Measurements from ENCODE around the gene EFNA3. TPM values are rescaled to one million over a fixed set of nuclear protein-coding genes. Genes with fewer than 3 reads are reported as not detected.

The EFNA3 gene
- total and polyA plus RNA-seq, 11 donors, result 0.20 to 2.4 (median 0.61) TPM

- DNase-seq (no peak), ATAC-seq (no peak)
- intact Hi-C loops (cut with DNase I), result no loop called here
- 36 to 60% (median 40%) methylated on average over 1 of the region's 1 CpG for WGBS, 4 donors
- H3K27ac ChIP-seq, result peak overlapping the region; percentile 90 to 99 (median 98)
- H3K4me1 ChIP-seq, result peaks cover 21 to 79% (median 63%) of the 10 kb centered on the region in 12 donors
- TF ChIP-seq POLR2A (IDR thresholded peaks at IDR 0.05) (peak in 1 of 2 donors; percentile 2), CTCF (IDR thresholded peaks at IDR 0.05) (no peak)
- H3K27me3 ChIP-seq, result peaks cover 0 to 7% (median 0%) of the 10 kb centered on the region in 9 donors
- H3K36me3 ChIP-seq, result peaks cover 0 to 57% (median 39%) of the 10 kb centered on the region in 9 donors
- peak overlapping the region in 7 of 12 donors; percentile 57 to 86 (median 66) for H3K4me3 ChIP-seq
- H3K9me3 ChIP-seq, result no peaks in the 10 kb centered on the region
Observed at GRCh38 chr1:155134322-155134721, 55.7 kb downstream of the EFNA3 start.

DNA sequence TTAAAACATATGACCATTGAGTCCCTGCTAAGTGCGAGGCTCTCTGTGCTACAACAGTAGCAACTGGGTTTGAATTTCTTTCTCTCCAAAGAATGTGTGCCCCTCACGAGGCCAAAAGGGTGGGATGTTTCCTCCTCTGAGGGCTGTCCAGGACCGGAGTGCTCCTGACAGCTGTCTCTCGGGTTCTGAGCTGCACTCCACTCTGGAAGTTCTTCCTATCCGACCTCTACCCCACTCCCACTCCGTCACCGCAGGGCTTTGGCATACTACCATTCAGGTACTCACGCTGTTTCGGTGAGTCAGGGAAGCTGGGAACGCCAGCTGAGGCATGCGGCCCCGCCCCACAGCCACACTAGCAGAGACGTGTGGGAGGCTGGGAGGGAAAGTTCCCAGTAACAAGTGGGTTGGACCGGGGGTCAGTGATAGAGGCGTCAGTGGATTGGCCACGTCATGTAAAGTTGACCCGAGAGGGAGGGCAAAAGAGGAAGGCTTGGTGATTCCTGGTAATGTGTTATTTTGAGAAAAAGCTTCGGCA lies 56.3 kb downstream of the EFNA3 start:
- Histone ChIP-seq H3K4me3 (peak overlapping the region in 11 of 12 donors; percentile 47 to 86 (median 60)), H3K36me3 (peaks cover 0 to 53% (median 39%) of the 10 kb centered on the region in 9 donors), H3K27me3 (peaks cover 0 to 2% (median 0%) of the 10 kb centered on the region in 9 donors), H3K27ac (peak overlapping the region; percentile 90 to 99 (median 98)), H3K9me3 (no peaks in the 10 kb centered on the region), H3K4me1 (peaks cover 21 to 85% (median 67%) of the 10 kb centered on the region in 12 donors)
- ATAC-seq (peak; percentile 61 to 86 (median 81)), DNase-seq (peak; percentile 86 to 96 (median 90))
- 4 to 7% (median 6%) methylated on average over 18 of the region's 18 CpGs for WGBS, 4 donors
- intact Hi-C loops (cut with DNase I), result loop anchor here in 1 of 10 donors (5.0 kb wide), 1 partner anchor 37 kb away; the partner anchor contains the start of genes KRTCAP2 and TRIM46
- TF ChIP-seq POLR2A (IDR thresholded peaks at IDR 0.05), result peak in 1 of 2 donors; percentile 6
- TF ChIP-seq CTCF (IDR thresholded peaks at IDR 0.05), result no peak

DNA sequence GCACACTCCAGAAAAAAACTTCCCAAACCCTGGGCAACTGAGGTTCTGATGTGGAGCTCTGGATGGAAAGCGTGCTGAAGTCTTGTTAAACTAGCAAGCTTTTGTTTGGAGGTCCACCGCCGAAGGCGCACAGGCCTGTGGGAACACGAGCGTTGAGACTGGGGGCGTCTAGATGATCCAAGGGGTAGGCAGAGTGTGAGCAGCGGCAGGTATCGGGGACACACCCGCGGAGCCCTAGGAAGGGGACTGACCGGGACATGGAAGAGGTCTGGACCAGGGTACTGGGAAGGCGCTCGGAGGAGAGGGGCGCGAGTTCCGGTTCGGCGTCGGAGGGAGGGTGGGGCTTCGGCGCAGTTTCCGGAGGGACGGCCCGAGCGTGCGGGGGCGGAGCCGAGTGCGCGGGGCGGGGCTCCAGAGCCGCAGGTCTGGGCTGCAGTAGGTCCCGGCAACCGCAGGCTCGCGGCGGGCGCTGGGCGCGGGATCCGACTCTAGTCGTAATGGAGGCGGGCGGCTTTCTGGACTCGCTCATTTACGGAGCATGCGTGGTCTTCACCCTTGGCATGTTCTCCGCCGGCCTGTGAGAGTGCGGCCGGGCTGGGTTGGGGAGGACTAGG lies 56.9 kb downstream of the EFNA3 start, which contains the start of gene SLC50A1:
Gene SLC50A1 (plus strand): TSS at position 438 of the 614 bp plus-strand sequence. CDS start 60 bp downstream, at position 498.
- ATAC-seq, result peak; percentile 91 to 93 (median 92)
- Histone ChIP-seq H3K27me3 (no peaks in the 10 kb centered on the region), H3K36me3 (peaks cover 0 to 53% (median 39%) of the 10 kb centered on the region in 9 donors), H3K4me3 (peak within 1 kb of the TSS; percentile 47 to 86 (median 60)), H3K4me1 (peaks cover 21 to 86% (median 67%) of the 10 kb centered on the region in 12 donors), H3K27ac (peak within 1 kb of the TSS; percentile 90 to 99 (median 98)), H3K9me3 (no peaks in the 10 kb centered on the region)
- intact Hi-C loops (cut with DNase I), result loop anchor here in 2 of 10 donors (2.0 to 5.0 kb wide), 2 partner anchors 37 to 73 kb away; partner anchors contain the start of genes EFNA4 (in 1 of the 2), KRTCAP2 (in 1 of the 2) and TRIM46 (in 1 of the 2)
- TF ChIP-seq POLR2A (IDR thresholded peaks at IDR 0.05) (peak; percentile 56 to 91), CTCF (IDR thresholded peaks at IDR 0.05) (peak in 8 of 12 donors; percentile 17 to 55 (median 35))
- WGBS, 4 donors, result 0% methylated on average over 22 to 52 of the region's 52 CpGs
- peak; percentile 95 to 97 (median 96) for DNase-seq

- no peak for ATAC-seq
- Histone ChIP-seq H3K27me3 (no peaks in the 10 kb centered on the region), H3K4me3 (peak overlapping the region in 11 of 12 donors; percentile 47 to 86 (median 60)), H3K4me1 (peaks cover 16 to 74% (median 58%) of the 10 kb centered on the region in 12 donors), H3K36me3 (peaks cover 0 to 45% (median 32%) of the 10 kb centered on the region in 9 donors), H3K27ac (peak overlapping the region in 11 of 12 donors; percentile 90 to 99 (median 97)), H3K9me3 (no peaks in the 10 kb centered on the region)
- no peak for DNase-seq
- intact Hi-C loops (cut with DNase I), result loop anchor here in 2 of 10 donors (2.0 to 5.0 kb wide), 2 partner anchors 36 to 74 kb away; partner anchors contain the start of genes EFNA4 (in 1 of the 2), KRTCAP2 (in 1 of the 2) and TRIM46 (in 1 of the 2)
- TF ChIP-seq POLR2A (IDR thresholded peaks at IDR 0.05) (no peak), CTCF (IDR thresholded peaks at IDR 0.05) (no peak)
- WGBS, 4 donors, result 34 to 47% (median 44%) methylated on average over 6 of the region's 6 CpGs
Observed at GRCh38 chr1:155136748-155137147, 58.1 kb downstream of the EFNA3 start.

Measured in heart left ventricle (tissue), 16 donors.